GM12891 (cell line): ENCODE data around the gene APBB1IP.

Experiments
- POLR2A ChIP-seq: IDR thresholded peaks from 2 replicates; pipeline ENCODE4 v1.6.1; 2011; ENCODE audit warnings: low read depth, low read length, control low read depth
- POLR2AphosphoS5 ChIP-seq: IDR thresholded peaks from 2 replicates; pipeline ENCODE4 v1.6.1; 2011; ENCODE audit warnings: low read depth, low read length, control low read depth
- TAF1 ChIP-seq: IDR thresholded peaks from 2 replicates; pipeline ENCODE4 v1.6.1; 2011; ENCODE audit warnings: low read depth, low read length, control low read depth

DNA sequence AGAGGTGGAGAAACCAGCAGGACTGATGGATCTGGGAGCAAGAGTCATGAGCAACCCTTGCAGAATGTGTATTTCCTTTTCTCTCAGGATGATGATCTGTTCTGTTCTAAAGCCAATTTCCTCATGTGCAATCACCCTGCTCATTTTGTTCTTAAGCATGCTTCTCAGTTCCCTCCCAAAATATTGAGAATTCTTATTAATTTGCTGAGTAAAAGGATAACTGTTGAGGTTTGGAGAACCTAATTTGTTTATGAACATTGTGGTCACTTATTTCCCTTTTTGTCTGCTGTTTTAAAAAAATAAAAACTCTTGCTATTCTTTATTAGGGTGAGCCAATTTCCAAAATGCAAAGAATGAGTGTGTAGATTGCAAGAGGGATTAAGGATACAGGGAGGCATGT is 106.8 kb downstream of the APBB1IP start:
- no peak for TF ChIP-seq POLR2AphosphoS5
- TF ChIP-seq POLR2A = no peak
- TF ChIP-seq TAF1 = no peak
